MCF 10A (cell line): ENCODE results near the gene RNF217. TPM values are rescaled to one million over a fixed set of nuclear protein-coding genes. Genes with fewer than 3 reads are reported as not detected.

Experiments
- BruUV-seq: library from RNA; stranded (reverse); fragments of 400-500 nt; replicated peaks from 2 replicates; lab custom pipeline; 2021; lab: Mats Ljungman, UMichigan
- CTCF ChIA-PET: fragments of 300-600 bp; sonication (Branson Sonifier 250); formaldehyde crosslinking; extraction: SDS; loops from one replicate; lab custom pipeline; 2021; ENCODE audit warnings: antibody characterized with exemption, inconsistent platforms; lab: Yijun Ruan, JAX
- POLR2A ChIA-PET: fragments of 300-600, 350-650 bp; sonication (Branson Sonifier 250); formaldehyde crosslinking; extraction: SDS; loops from one replicate; lab custom pipeline; 2020; ENCODE audit warnings: antibody characterized with exemption, inconsistent platforms; lab: Yijun Ruan, JAX
- DNase-seq: peaks from one replicate; pipeline ENCODE4 v3.0.0-alpha.2; 2018; ENCODE audit not compliant: unreplicated experiment
- H3K27ac Mint-ChIP-seq: one replicate; pipeline ENCODE4 v1.8.0; 2022; ENCODE audit warnings: mild to moderate bottlenecking, low read depth, mixed read lengths; ENCODE audit not compliant: unreplicated experiment
- H3K27me3 Mint-ChIP-seq: one replicate; pipeline ENCODE4 v1.8.0; 2022; ENCODE audit warnings: mixed read lengths; ENCODE audit not compliant: insufficient read depth, unreplicated experiment
- H3K36me3 Mint-ChIP-seq: one replicate; pipeline ENCODE4 v1.8.0; 2022; ENCODE audit warnings: mild to moderate bottlenecking, moderate library complexity, mixed read lengths; ENCODE audit not compliant: insufficient read depth, unreplicated experiment
- H3K4me1 Mint-ChIP-seq: one replicate; pipeline ENCODE4 v1.8.0; 2022; ENCODE audit warnings: mixed read lengths; ENCODE audit not compliant: insufficient read depth, unreplicated experiment
- H3K4me3 Mint-ChIP-seq: one replicate; pipeline ENCODE4 v1.8.0; 2022; ENCODE audit warnings: mild to moderate bottlenecking, moderate library complexity, mixed read lengths; ENCODE audit not compliant: unreplicated experiment
- H3K9me3 Mint-ChIP-seq: one replicate; pipeline ENCODE4 v1.8.0; 2022; ENCODE audit warnings: mixed read lengths; ENCODE audit not compliant: unreplicated experiment
- intact Hi-C: fragments of 100-400 bp; cut with micrococcal nuclease; formaldehyde crosslinking; loops from 2 replicates; pipeline ENCODE4 v1.14.1; 2022
- total RNA-seq: library from RNA; stranded (reverse); gene quantifications from 2 replicates; pipeline ENCODE4 v1.2.3, GENCODE V29; 2022
- TF ChIP-seq, protein P1 (sequence below): fragments of 200-600 bp; IDR thresholded peaks from one replicate; pipeline ENCODE4 v1.8.0; 2022; ENCODE audit warnings: antibody characterized with exemption, mild to moderate bottlenecking; ENCODE audit not compliant: unreplicated experiment

RNF217 gene
- total RNA-seq, 1 experiment from 2014 or later, result 24.8 TPM

DNA sequence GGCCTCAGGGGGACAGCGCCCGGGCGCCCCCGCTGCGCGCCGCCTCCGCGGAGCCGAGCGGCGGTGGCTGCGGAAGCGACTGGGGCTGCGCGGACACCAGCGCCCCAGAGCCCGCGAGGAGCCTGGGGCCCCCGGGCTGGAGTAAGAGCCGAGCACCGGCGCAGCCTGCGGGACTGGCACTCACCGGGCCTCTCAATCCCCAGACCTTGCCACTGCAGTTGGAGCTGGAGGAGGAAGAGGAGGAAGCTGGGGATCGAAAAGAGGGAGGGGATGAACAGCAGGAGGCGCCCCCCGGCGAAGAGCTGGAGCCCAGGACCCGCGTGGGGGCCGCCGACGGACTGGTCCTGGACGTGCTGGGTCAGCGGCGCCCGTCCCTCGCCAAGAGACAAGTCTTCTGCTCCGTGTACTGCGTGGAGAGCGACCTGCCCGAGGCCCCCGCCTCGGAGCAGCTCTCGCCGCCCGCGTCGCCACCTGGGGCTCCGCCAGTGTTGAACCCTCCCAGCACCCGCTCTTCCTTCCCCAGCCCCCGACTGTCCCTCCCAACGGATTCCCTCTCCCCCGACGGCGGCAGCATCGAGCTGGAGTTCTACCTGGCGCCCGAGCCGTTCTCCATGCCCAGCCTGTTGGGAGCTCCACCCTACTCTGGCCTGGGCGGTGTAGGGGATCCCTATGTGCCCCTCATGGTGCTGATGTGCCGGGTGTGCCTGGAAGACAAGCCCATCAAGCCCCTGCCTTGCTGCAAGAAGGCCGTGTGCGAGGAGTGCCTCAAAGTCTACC lies 590 bp downstream of the RNF217 start:
- ChIA-PET POLR2A (interaction anchor here (0.6 to 6.3 kb wide), 41 partner anchors 11 to 1492 kb away, joined by 3 to 62 read pairs (median 6); partner anchors contain the start of gene NCOA7), CTCF (interaction anchor here (0.5 to 4.5 kb wide), 18 partner anchors 10 to 1556 kb away, joined by 3 to 49 read pairs (median 4); no protein-coding TSS in a partner anchor)

DNA sequence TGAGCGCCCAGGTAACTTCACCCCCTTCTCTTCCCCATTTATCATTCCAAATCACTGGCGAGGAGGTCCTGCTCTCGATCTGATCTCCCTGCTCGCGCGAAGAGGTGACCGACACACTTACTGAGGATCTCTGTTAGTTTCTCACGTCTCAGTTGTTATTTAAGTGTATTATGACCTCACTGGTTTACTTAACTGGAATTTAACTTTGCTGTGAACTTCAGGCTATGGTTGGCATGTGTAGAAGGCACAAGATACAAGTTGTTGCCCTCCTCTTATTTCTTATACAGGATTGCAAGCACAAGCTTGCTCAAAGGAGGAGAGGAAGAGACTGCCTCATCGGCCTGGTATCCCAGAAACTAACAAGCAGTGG lies 1.2 kb downstream of the RNF217 start:
- Mint-ChIP-seq H3K36me3 (peaks cover 21% of the 10 kb centered on the region), H3K27me3 (no peaks in the 10 kb centered on the region), H3K27ac (peak overlapping the region; percentile 86), H3K4me3 (peak overlapping the region; percentile 81), H3K9me3 (no peaks in the 10 kb centered on the region), H3K4me1 (peaks cover 36% of the 10 kb centered on the region)
- TF ChIP-seq, protein P1, sequence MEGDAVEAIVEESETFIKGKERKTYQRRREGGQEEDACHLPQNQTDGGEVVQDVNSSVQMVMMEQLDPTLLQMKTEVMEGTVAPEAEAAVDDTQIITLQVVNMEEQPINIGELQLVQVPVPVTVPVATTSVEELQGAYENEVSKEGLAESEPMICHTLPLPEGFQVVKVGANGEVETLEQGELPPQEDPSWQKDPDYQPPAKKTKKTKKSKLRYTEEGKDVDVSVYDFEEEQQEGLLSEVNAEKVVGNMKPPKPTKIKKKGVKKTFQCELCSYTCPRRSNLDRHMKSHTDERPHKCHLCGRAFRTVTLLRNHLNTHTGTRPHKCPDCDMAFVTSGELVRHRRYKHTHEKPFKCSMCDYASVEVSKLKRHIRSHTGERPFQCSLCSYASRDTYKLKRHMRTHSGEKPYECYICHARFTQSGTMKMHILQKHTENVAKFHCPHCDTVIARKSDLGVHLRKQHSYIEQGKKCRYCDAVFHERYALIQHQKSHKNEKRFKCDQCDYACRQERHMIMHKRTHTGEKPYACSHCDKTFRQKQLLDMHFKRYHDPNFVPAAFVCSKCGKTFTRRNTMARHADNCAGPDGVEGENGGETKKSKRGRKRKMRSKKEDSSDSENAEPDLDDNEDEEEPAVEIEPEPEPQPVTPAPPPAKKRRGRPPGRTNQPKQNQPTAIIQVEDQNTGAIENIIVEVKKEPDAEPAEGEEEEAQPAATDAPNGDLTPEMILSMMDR, result no peak
- BruUV-seq, result no TSS peak
- ChIA-PET POLR2A (interaction anchor here (0.6 to 6.3 kb wide), 39 partner anchors 10 to 1491 kb away, joined by 3 to 62 read pairs (median 6); partner anchors contain the start of gene NCOA7), CTCF (interaction anchor here (0.5 to 4.5 kb wide), 20 partner anchors 9 to 828 kb away, joined by 3 to 49 read pairs (median 4); no protein-coding TSS in a partner anchor)
- intact Hi-C loops, result loop anchor here (1.0 to 2.0 kb wide), 3 partner anchors 83 to 817 kb away; no protein-coding TSS in a partner anchor
- DNase-seq, result peak; percentile 53

More for the DNA sequence above, 590 bp downstream of the RNF217 start:
- peak; percentile 56 for DNase-seq
- H3K27ac Mint-ChIP-seq, result peak overlapping the region; percentile 86
- H3K27me3 Mint-ChIP-seq, result no peaks in the 10 kb centered on the region
- intact Hi-C loops, result loop anchor here (1.0 to 2.0 kb wide), 3 partner anchors 84 to 818 kb away; no protein-coding TSS in a partner anchor
- H3K9me3 Mint-ChIP-seq, result no peaks in the 10 kb centered on the region
- peaks cover 15% of the 10 kb centered on the region for H3K36me3 Mint-ChIP-seq
- TF ChIP-seq, protein P1, result no peak
- H3K4me3 Mint-ChIP-seq, result peak overlapping the region; percentile 81
- no TSS peak for BruUV-seq
- H3K4me1 Mint-ChIP-seq, result peaks cover 37% of the 10 kb centered on the region

DNA sequence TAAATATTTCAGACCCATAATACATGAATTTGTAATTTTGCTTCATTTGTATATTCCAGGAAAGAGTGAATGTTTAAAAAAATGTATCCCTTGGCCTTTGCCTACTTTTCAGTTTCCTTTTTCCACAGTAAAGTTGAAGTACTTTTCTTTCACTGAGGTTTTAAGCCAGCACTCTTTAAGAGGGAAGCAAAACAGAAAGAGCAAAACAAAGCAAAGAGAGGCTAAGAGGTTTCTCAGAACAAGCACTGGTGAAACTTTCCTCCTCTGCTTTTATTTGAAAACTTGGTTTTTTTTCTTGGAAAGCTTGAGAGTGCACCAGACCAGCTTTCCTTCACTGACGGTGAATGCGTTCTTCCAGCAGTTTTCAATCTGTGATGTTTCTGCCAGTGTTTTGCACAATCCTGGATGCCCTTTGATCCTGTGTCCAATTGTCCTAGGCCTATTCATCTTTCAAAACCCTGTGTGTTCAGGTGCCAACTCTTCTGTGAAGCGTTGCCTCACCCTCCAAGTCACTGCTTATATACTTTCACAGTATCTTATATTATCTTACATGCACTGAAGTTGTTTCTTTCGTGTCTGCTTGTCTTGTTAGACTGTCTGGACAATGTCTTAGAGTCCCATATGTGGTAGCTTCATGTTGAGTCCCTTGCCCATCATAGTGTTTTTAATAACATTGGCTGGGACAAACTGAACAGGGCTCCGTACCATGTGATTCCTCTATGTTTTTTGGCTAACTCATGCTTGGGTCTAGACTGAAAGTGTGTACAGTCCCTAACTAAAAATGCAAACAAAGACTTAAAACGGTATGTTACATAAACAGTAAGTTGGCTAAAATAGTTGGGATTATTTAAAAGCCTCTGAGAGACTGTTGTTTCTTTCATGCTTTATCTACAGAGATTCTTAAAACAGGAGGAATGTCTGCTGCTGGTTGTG lies 1.9 kb downstream of the RNF217 start:
- ChIA-PET POLR2A (interaction anchor here (0.6 to 6.3 kb wide), 39 partner anchors 10 to 827 kb away, joined by 3 to 62 read pairs (median 5); partner anchors contain the start of gene NCOA7), CTCF (interaction anchor here (0.6 to 4.5 kb wide), 14 partner anchors 9 to 343 kb away, joined by 3 to 49 read pairs (median 4); no protein-coding TSS in a partner anchor)
- Mint-ChIP-seq H3K4me3 (peak overlapping the region; percentile 81), H3K36me3 (peaks cover 24% of the 10 kb centered on the region), H3K4me1 (peaks cover 33% of the 10 kb centered on the region), H3K27ac (peak overlapping the region; percentile 86), H3K27me3 (no peaks in the 10 kb centered on the region), H3K9me3 (no peaks in the 10 kb centered on the region)
- TF ChIP-seq, protein P1, result no peak
- DNase-seq, result peak; percentile 91
- intact Hi-C loops, result loop anchor here (1.0 to 2.0 kb wide), 4 partner anchors 83 to 817 kb away; no protein-coding TSS in a partner anchor
- TSS peak; percentile 32 for BruUV-seq
